NCI-H187 (cell line): Measurements from ENCODE around the gene KCNA3.
"Not testable (repeated sequence)": the region's sequence is repeated elsewhere in the genome, so short reads cannot be mapped to it uniquely, and the experiment has no call there.

Source experiments
- DNase-seq, 2 experiments: peaks; one replicate each; lab custom pipeline; 2025; lab: John Stamatoyannopoulos, UW

The KCNA3 gene

DNA sequence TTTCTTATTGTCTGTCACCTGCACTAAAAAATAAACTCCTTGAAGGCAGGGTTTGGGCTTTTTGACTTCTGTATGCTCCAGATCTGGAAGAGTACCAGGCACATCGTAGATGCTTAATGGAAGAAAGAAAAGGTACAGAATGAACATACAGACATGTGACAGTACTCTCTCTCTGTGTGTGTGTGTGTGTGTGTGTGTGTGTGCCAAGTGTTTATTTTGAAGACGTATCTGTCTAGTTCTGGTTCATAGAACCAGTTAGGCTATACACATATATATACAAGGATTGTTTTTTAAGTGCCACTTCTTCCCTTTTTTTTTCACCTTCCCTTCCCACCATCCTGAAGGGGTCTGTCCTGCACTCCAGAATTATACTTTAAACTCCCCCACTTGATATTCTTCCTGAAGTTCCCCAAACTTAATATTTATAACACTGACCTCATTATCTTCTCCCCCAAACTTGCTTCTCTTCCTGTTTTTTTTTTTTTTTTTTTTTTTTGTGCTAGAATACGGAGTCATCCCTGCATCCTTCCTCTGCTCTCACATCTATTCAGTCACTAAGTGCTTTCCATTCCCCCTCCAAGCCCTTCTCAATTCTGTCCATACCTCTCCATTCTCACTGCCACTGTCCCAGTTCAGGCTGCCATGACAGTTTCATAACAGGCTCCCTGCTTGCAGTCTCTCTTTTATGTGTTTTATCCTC is 5.4 kb upstream of the KCNA3 start:
- no peak for DNase-seq

DNA sequence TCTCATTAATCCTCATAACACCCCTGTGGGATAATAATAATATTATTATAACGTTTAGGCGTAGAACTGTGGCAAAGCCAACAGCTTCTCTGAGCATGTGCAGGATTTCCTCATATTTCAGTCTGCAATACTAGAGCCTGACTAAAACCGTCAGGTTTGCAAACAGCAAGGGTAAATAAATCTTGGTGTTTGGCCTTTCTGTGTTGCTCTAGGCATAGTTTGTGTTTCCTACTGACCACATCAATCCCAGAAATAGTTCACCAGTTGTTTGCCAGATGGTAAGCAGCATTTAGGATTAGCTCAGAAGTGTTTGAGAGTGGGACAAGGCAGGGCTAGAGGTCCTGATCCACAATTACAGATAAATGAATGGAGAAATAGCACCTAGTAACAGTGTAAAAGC is 2.8 kb upstream of the KCNA3 start:
- DNase-seq = no peak

DNA sequence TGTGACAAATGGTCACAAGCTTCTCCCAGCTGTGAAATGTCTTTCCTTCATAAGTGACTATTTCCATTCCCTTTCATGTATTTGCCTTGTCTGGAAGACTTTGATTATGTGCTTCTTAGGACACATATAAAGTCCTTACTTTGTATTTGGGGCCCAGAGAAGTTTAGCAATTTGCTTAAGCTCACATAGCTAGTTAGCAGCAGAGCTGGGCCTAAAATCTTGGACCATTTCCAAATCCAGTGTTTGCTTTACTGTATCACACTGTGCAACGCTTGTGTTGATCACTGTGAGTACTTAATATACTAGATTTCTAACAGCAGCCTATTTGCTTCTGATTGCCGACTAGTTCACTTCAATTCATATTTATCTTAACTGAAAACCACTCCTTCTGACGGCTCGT is 2.2 kb upstream of the KCNA3 start:
- no peak for DNase-seq

DNA sequence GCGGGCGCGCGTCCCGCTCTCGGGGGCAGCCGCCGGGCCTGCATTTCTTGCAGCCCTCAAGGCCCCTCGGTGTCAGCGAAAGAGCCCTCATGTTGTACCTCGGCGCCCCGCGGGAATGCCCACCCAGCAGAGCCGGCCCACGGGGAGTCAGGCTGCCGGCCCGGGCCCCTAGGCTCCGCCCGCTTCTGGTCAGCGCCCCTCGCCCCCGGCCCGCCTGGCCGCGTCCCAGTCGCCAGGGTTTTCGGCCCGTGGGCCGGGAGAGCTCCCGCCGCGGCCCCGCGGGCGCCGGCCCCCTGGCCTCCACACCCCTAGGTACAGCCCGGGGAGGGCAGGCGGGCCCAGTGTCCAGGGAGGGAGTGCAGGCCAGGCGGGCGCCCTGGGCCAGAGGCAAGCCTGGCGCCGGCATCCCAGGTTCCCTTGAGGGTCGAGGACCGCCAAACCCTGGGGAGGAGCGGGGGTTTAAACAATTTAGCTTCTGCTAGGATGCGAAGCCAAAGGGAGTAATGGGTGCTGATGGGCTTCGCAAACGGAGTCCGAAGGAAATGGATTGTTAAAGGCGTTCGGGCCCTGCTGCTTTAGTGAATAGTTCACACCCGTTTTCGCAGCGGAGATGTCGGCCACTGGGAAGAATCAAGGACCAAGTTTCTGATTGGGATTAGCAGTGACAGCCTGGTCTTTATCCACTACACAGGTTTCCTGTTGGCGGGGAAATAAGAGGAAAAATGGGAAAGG is 486 bp upstream of the KCNA3 start:
- no peak for DNase-seq

DNA sequence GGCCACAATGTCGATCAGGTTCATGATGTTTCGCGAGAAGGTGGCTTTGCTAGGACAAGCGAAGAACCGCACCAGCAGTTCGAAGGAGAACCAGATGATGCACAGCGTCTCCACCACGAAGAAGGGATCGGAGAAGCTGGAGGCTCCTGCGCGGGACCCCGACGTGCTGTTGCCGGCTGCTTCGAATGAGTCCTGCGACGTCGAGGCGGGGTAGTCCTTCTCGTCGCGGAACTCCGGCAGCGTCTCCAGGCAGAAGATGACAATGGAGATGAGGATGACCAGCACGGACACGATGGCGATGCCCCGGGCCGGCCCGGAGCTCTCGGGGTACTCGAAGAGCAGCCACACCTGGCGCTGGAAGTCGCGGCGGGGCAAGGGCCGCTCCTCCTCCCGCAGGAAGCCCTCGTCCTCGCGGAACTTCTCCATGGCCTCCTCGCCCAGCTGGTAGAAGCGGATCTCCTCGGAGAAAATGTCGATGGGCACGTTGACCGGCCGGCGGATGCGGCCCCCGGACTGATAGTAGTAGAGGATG is 869 bp downstream of the KCNA3 start:
- DNase-seq = no peak

DNA sequence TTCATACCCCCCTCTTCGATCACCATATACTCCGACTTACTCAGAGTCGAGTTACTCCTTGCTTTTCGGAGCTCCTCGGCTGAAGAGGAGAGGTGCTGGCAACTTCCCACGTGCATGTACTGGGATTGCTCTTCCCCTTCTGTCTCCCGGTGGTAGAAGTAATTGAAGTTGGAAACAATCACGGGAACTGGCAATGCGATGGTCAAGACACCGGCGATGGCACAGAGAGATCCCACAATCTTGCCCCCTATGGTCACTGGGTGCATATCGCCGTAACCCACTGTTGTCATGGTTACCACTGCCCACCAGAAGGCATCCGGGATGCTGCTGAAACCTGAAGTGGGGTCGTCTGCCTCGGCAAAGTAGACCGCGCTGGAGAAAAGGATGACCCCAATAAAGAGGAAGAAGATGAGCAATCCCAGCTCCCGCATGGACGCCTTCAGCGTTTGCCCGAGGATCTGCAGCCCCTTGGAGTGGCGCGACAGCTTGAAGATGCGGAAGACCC is 1.5 kb downstream of the KCNA3 start:
- no peak for DNase-seq

DNA sequence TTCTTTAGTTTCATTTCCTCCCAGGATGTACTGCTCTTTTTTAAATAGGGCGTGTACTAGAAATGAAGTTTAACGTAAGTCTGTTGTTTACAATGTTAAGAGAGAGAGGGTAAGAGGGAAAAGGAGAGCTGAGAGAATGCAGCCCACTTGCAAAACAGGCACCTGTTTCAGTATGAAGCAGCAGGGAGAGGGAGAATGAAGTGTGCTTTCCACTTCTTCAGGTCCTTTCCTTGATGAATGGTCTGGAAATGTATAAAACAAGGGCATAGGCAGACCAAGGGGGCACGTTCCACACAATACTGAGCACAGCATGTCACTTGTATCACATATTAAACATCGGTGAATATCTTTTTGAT is 2.0 kb downstream of the KCNA3 start:
- no peak for DNase-seq

DNA sequence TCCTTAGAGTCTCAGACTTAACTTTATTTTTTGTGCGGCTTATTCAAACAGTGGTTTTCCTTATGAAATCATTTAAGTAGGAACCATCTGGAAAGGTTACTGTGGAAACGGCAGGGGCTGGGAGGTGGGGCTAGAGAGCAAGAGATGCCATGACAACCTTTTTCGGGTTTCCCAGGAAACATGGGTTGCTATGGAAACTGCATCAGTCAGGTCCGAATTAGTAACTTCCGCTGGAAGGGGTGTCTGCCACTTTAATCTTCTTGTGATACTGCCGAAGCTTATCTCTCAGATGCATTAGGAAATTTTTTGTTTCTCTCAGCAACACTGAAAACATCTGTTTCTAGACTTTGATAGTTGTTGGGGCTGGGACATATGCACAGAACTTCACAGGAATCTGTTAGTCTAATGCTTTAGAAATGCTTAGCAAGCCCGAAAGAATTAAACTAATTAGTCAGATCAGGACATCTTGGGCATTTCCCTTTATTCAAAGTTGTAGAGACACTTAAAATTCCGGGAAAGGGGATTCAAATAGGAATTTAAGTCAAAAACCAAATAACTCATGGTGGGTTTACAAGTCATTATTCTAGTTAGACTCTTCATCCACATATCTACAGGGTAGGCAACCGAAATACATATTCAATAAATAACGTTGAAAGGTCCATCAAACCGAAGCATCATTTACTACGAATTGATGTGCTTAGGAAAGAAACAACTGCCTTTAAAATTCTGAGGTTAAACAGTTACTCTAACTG is 2.6 kb downstream of the KCNA3 start:
- no peak for DNase-seq

DNA sequence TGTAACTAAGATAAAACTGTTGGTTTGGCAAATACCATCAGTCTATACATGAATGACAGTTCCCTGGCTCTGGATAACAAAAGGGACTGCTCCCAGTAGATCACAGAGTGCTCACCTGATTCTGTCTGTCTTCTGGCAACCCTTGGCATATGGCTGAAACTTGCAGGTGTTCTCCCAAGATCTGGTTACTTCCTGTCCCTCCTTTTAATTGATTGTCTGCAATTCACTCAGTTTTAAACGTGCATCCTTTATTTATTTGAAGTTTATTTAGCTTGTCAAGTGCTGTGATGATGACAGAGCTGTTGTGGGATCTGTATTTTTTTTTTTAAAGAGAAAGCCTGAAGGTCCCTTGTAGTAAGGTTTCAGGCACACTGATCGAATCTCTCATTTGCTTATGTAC is 3.4 kb downstream of the KCNA3 start:
- DNase-seq = no peak

DNA sequence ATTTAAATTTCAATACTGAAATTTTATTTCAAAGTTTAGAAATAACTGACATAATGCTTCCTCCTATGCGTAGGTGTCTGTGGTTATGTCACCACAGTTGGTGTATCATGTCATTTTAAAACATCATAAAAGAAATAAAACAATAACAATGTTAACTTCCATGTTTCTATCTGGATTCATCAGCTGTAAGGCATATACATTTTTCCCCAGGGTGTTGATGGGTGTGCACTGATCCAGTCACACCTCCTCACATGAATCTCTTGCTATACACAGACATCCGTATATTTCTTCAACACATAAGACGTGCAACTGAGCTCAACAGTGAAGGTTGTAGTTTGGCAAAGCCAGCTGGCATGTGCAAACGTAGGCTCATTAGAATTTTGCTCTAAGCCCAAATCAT is 6.2 kb downstream of the KCNA3 start:
- no peak for DNase-seq

DNA sequence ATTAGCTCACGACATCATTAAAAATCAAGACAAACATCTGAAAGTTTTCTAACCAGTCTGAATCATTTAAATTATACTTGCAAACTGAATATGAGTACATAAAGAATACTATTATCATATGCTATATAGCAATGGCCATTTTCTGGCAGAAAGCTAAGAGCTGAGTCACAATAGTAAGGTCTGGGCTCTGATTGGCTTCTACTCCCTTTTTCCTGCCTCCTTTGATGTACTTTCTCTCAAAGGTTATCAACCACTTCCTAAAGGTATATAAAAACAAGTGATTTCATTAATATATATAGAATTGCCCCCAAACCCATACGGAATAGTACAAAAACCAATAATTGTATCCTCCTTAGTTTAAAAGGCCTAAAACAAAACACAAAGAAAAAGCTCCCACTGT is 7.0 kb downstream of the KCNA3 start:
- no peak for DNase-seq

DNA sequence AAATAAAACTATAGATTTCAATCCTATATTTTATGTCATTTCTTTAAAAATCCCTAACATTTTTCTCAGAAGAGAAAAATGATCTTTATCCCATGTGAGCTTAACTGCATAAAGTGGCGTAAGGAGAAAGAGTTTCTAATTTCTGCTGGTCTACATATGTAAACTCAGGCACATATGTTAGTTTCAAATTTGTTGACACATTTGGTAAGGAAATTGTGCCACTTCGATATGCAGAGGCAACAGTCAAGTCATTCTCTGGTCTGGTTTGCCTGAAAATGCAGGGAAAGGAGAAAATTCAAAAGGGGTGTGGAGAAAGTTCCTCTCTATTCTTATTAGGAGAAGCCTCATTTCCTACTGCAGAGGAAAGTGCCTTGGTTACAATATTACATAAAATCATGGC is 11.5 kb downstream of the KCNA3 start:
- no peak for DNase-seq

DNA sequence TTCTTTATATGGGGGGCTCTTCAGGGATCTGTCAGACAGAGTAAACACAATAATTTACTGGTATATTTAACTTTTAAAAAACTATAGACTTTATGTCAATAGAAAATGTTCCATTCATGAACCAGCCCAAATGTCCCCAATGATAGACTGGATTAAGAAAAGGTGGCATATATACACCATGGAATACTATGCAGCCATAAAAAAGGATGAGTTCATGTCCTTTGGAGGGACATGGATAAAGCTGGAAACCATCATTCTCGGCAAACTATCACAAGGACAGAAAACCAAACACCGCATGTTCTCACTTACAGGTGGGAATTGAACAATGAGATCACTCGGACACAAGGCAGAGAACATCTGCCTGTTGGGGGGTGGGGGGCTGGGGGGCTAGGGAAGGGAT is 15.2 kb downstream of the KCNA3 start:
- not testable (repeated sequence) for DNase-seq

DNA sequence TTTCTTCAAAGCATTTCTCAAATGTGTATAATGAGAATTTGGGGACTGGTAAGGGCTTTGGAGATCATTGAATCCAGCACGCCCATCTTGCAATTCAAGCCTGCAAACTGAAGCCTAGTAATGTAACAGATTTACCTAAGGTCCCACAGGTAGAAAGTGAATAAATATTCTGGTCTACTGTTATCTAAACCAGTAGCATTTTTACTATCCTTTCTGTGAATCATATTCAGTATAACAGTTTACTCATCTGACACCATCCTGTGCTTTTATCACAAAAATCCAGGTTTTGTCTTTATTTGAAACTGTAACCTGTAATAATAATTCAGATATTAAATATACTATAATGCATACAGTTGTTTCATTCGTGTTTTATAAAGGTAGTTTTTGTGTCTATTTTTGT is 17.4 kb downstream of the KCNA3 start:
- no peak for DNase-seq

DNA sequence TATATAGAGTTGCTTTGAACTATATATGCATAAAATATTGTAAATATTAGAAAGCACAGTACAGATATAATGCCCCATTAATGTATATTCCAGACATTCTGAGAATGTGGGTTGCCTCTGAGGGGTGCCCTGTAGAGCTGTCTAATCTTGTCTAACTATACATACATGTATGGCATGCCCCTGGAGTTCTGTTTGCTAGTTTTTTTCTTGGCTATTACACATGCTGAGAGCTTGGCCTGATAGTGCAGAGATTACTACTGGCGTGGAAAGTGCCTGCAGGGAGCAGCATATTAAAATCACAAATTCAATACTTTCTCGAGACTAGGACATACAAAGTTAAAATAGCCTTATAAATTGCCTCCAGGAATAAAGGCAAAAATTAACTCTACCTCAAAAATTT is 24.1 kb downstream of the KCNA3 start:
- DNase-seq = no peak

DNA sequence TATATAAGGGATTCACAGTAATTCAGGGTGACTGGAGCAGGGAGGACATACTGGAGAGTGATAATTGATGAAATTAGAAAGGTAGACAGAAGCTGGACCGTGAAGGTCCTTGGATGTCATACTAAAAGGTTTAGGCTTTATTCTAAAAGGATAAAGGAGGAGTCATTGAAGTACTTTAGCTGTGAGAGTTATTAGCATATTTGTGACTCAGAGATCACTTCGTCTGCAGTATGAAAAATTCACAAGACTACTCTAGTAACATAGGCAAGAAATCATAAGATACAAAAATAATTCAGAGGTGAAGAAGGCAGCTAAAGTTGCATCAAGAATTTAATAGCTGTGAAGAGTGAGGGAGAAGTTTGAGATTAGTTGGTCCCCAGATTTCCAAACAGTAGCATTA is 26.3 kb downstream of the KCNA3 start:
- DNase-seq = no peak

DNA sequence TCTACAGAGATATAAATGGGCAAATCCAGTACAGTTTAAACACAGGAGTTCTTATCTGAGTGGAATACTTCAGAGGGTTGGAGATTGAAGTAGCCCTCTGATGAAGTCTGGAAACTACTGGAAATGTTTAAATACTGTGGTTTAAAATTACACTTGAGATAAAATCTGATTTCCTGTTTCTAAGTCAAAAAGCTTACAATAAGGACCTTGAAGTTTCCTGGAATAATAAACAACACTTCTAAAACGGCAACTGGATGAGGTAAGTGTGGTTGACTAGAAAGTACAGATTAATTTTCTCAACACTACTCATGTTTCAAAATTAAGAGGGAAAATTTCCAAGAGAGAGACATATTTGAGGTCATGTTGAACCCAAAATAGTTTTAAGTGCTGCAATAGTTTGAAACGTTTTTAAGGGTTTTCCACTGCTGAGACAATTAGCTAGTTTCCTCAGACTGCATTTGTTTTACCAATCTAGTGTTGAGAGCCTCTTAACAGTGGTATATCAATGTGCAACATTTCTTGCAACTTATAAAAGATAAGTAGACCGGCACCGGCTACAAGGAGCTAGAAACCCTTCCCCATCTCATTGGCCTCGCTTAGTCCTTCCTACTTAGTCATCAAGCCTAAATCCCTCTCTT is 27.4 kb downstream of the KCNA3 start:
- DNase-seq = no peak

DNA sequence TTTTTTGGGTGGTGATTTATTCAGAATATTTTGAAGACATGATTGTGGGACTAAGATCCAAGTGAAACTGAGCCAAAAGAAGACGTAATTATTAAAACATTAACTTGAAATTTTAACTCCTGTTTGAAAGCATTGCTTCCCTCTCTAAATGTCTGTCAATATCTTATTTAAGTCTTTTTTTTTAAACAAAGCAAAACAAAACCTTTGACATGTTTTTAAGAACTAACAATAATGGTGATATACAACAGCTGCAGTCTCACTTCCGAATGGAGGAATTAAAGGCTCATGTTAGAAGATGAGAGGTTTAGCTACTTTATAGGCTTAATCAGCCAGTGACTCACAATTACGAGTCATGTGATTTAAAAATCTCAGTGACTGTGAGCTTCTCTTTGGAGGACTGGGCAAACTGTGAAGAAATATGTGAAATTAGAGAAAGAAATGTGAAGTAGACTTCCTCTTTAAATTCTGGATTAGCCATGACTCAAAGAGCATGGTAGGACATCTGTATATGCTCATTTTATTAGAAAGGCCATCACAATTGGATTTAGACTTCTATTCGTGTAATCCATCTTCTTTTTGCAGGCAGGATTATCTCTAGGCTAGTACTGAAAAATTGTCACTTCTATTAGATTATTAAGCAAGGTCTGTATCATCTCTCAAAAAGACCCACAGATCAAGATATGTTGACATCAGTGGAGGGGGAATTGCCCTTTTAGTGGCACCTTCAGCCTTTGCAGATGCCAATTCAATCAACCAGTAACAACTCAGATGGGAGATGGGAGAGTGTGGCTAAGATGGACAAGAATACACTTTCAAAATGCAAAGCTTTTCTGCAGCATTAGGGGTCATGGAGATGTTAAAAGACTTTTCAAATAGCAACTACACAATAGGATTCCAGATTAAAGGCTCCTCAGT is 28.7 kb downstream of the KCNA3 start:
- no peak for DNase-seq

DNA sequence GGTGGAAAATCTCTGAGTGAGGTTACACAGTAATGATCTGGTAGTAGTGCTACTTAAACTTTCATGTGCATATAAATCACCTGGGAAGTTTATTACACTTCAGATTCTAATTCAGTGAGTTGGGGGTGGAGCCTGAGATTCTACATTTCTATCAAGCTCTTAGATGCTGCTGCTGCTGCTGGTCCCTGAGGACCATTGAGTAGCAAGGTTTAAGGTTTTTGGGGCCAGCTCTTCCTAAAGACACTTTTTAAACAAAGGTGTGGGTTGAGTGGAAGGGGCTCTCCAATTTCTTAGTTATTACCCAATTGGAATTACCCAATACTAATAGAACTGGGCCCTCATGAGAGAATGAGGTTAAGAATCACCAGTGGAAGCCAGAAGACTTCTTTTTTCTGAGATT is 29.5 kb downstream of the KCNA3 start:
- DNase-seq = no peak

DNA sequence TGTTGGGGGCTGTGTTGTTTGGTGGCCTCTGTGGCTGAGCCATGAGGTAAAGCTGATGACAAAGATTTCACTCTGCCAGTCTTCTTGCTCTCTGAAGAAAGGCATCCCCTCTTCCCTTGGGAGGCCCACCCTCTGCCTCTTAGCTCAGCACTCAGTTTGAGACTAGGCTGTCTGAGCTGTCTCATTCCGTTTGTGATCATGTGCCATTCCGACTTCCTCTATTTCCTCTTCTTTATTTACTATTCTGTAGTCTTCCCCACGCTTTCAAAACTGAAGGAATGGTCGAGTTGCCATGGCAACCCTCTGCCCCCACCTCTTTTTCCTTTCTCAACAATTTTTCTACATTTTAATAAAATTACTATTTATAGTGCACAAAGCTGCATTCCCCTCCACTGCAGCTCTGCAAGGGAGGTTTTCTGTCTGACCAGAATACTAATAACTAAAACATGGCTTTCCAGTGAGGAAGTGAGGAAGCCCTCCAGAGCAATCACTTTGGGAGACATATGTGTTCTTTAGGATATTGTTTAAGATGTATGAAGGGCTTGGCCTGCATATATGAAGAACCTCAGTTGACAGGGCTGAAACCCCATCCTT is 30.8 kb downstream of the KCNA3 start:
- no peak for DNase-seq
